Activated CD4-positive, alpha-beta memory T cell treated with anti-CD3 and anti-CD28 coated beads for 36 hours (primary cell): Measurements from ENCODE around the gene MRPL36. TPM values are rescaled to one million over a fixed set of nuclear protein-coding genes. Genes with fewer than 3 reads are reported as not detected.

Source experiments
- CTCF ChIA-PET: fragments of 350-600 bp; sonication (Branson Sonifier 250); formaldehyde crosslinking; loops from one replicate; lab custom pipeline; 2021; ENCODE audit warnings: antibody characterized with exemption, inconsistent platforms; lab: Charles Lee
- POLR2A ChIA-PET: fragments of 350-600 bp; sonication (Branson Sonifier 250); formaldehyde crosslinking; loops from one replicate; lab custom pipeline; 2021; ENCODE audit warnings: antibody characterized with exemption; lab: Charles Lee
- DNase-seq: peaks from one replicate; pipeline ENCODE4 v3.0.0-alpha.2; 2020
- H3K27ac Mint-ChIP-seq: one replicate; pipeline ENCODE4 v1.8.0; 2021; ENCODE audit warnings: mixed read lengths
- H3K27me3 Mint-ChIP-seq: one replicate; pipeline ENCODE4 v1.8.0; 2021; ENCODE audit warnings: mixed read lengths
- H3K36me3 Mint-ChIP-seq: one replicate; pipeline ENCODE4 v1.8.0; 2021; ENCODE audit warnings: mixed read lengths
- H3K4me1 Mint-ChIP-seq: one replicate; pipeline ENCODE4 v1.8.0; 2021; ENCODE audit warnings: low read depth, mixed read lengths
- H3K4me3 Mint-ChIP-seq: one replicate; pipeline ENCODE4 v1.8.0; 2021; ENCODE audit warnings: mild to moderate bottlenecking, mixed read lengths
- H3K9me3 Mint-ChIP-seq: one replicate; pipeline ENCODE4 v1.8.0; 2021; ENCODE audit warnings: mixed read lengths
- intact Hi-C: fragments of 100-400 bp; cut with micrococcal nuclease; formaldehyde crosslinking; loops from one replicate; pipeline ENCODE4 v1.15.1; 2023
- total RNA-seq, 2 experiments: library from RNA; stranded (reverse); gene quantifications; one replicate each; pipeline ENCODE4 v1.2.3, GENCODE V29; 2021

The MRPL36 gene
- total RNA-seq, 2 experiments from 2014 or later, result 60.8 to 64.7 TPM

DNA sequence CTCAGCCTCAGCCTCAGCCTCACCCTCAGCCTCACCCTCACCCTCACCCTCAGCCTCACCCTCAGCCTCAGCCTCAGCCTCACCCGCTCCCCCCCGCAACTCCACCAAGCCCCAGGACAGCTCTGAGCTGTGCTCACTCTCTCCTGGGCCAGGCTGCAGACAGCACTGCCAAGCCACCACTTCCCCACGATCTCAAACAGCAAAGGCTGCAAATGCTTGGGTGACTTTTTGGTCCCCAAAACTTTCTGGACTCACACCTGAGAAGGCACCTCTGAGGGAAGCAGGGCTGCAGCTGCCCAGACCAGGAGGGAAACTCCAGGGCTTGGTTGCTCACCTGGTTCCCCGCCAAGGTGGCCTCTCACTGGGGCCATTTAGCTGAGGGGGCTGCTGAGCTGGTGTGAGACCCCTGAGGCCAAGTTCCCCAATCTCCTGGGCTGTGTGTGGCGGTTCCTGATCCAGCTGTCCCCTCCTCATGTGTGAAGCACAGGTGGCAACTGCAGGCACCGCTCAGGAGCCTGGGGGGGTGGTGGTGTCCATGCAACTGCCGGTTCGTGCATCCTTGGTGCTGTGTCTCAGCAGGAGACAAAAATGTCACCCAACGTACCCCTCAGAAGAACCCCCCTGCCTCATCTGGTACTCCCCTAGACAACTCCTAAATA, 17.8 kb downstream of the MRPL36 start:
- intact Hi-C loops, result no loop called here
- Mint-ChIP-seq H3K4me3 (no peak overlapping the region), H3K27me3 (no peaks in the 10 kb centered on the region), H3K27ac (no peak overlapping the region), H3K9me3 (no peaks in the 10 kb centered on the region), H3K36me3 (no peaks in the 10 kb centered on the region), H3K4me1 (peaks cover 1% of the 10 kb centered on the region)
- no peak for DNase-seq
- CTCF ChIA-PET, result no interaction called here
- POLR2A ChIA-PET, result no interaction called here

DNA sequence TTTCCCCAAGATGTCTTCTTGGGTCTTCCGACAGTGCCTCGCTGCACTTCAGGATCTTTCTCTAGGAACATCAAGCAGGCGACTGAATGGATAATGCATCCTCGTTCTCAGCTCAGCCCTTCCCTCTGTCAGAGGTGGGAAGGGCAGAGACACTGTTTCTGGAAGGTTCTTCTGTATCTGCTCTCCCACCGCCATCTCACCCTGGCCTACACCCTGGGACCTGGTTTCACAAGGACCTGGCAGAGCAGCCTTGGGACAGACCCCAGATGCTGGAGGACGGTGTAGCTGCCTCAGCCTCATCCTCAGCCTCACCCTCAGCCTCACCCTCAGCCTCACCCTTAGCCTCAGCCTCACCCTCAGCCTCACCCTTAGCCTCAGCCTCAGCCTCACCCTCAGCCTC, 18.5 kb downstream of the MRPL36 start:
- POLR2A ChIA-PET, result no interaction called here
- Mint-ChIP-seq H3K4me1 (peaks cover 1% of the 10 kb centered on the region), H3K36me3 (no peaks in the 10 kb centered on the region), H3K27ac (no peak overlapping the region), H3K27me3 (no peaks in the 10 kb centered on the region), H3K9me3 (no peaks in the 10 kb centered on the region), H3K4me3 (no peak overlapping the region)
- CTCF ChIA-PET, result no interaction called here
- DNase-seq, result no peak
- intact Hi-C loops, result no loop called here

DNA sequence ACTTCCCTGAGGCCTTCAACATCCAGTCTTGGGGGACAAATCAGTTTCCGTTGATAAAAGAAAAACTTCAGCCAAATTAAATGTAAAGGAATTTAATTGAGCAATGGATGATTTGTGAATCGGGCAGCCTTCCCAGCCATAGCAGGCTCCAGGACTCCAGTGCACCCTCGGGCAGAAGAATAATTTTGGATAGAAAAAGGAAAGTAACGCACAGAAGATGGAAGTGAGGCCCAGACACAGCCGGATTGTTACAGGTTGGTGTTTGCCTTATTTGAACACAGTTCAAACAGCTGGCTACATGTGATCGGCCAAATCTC, 19.1 kb downstream of the MRPL36 start:
- no peak for DNase-seq
- CTCF ChIA-PET, result no interaction called here
- Mint-ChIP-seq H3K4me1 (peaks cover 1% of the 10 kb centered on the region), H3K27me3 (no peaks in the 10 kb centered on the region), H3K36me3 (no peaks in the 10 kb centered on the region), H3K4me3 (no peak overlapping the region), H3K9me3 (no peaks in the 10 kb centered on the region), H3K27ac (no peak overlapping the region)
- intact Hi-C loops, result no loop called here
- POLR2A ChIA-PET, result no interaction called here

DNA sequence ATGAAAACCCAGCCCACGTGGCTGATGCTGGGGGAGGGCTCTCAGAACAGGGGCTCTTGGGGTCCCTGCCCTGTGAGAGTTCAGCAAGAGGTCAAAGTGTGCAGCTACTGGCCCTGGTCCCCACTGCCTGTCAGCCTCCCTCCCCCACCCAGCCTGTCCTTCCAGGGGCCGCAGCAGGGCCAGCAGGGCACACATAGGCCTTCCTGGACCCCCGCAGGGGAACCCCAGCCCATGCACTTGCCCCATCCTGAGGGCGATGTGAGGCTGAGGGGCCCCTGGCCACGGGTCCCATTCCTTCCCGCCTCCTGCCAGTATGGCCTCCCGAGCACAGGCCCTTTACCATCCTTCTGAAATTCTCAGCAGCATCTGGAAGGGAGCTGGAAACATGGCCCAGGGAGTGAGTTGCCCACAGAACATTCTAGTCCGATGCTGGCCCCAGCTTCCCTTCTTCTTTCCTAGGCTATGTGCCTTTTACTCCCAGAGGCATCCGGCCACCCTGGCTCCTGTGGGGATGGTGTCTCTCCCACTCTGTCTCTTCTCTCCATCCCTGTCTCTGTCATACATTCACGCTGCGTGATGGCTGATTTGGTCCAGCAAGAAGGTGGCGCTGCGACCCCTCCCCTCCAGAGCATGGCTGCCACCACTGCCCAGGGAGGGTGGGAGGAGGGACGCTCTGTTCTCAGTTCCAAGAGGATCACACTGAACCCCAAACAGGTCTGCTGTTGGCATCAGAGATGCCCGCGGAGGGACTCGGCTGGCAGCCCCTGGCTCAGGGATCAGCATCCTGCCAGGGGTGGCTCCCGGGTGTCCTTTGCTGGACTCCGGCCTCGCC, 19.6 kb downstream of the MRPL36 start:
- ChIA-PET CTCF (no interaction called here), POLR2A (no interaction called here)
- Mint-ChIP-seq H3K4me3 (no peak overlapping the region), H3K27me3 (no peaks in the 10 kb centered on the region), H3K4me1 (peaks cover 1% of the 10 kb centered on the region), H3K36me3 (no peaks in the 10 kb centered on the region), H3K9me3 (no peaks in the 10 kb centered on the region), H3K27ac (no peak overlapping the region)
- no peak for DNase-seq
- intact Hi-C loops, result no loop called here

DNA sequence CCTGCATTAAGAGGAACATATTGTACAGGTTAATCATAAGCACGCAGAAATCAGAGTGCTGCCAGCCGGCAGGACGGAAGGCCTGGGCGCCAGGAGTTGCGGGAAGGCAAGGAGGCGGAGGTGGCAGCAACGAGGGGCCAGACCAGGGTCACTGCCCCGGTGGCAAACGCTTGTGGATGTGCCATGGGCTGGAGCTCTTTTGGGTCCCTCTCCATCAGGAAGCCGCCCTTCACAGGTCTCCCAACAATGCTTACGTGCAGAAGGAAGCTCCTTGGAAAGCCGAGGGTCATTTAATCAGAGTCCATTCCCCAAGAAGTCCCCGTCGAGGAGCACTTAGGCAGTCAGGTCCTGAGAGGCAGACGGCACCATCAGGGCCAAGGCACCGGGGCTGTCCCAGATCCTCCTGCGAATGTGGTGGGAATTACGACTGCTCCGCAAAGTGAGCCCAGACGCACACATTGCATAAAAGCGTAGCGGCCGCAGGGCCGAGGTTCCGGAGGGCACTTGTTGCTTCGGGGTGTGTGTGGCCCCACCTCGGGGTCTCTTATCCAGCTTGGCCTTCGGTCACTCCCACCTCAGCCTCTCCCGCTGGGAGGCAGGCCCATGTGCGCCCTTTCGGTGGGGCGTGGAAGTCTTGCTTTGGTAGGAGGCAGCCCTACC, 20.5 kb downstream of the MRPL36 start:
- POLR2A ChIA-PET, result no interaction called here
- Mint-ChIP-seq H3K27me3 (no peaks in the 10 kb centered on the region), H3K4me1 (peaks cover 1% of the 10 kb centered on the region), H3K9me3 (no peaks in the 10 kb centered on the region), H3K27ac (no peak overlapping the region), H3K4me3 (no peak overlapping the region), H3K36me3 (no peaks in the 10 kb centered on the region)
- DNase-seq, result no peak
- intact Hi-C loops, result no loop called here
- CTCF ChIA-PET, result no interaction called here

DNA sequence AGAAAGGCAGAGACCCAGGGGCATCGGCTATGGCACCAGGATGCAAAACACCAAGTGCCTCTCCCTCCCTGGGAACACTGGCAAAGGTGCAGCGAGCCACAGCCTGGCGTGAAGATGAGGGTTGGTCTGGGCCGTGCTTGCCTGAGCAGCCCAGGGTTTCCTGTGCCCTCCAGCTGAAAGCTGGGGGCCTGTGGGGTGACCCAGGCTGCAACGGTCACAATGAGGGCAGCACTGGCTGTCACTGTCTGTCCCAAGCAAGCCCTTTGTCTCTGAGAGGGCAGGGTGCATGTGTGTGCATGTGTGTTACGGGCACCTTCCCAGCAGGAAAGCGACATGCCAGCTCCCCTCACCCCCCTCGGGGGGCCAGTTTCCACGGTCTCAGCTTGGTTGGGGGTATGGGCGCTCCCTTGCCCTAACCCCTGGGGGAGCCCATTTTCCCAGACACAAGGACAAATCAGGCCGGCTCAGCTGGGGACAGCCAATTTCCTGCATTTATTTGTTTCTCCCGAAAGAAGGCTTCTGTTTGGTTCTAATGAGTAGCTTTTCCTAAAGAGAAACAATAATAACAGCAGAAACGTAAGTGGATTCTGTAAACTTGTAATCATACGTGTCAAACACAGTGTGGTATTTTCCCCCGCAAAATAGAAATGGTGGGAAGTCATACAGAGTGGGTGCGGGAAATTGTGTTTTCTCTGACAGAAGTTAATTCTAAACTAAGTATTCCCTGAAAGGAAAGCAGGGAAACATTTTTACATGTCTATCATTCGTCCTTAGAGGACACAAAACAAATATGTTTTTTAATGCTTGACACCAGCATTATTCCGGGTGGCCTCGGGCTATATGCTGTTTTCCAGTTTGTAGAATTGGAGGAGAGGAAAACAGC, 21.3 kb downstream of the MRPL36 start:
- no peak overlapping the region for H3K4me3 Mint-ChIP-seq
- H3K36me3 Mint-ChIP-seq, result no peaks in the 10 kb centered on the region
- H3K9me3 Mint-ChIP-seq, result no peaks in the 10 kb centered on the region
- H3K27me3 Mint-ChIP-seq, result no peaks in the 10 kb centered on the region
- DNase-seq, result no peak
- ChIA-PET CTCF (no interaction called here), POLR2A (no interaction called here)
- H3K4me1 Mint-ChIP-seq, result peaks cover 1% of the 10 kb centered on the region
- intact Hi-C loops, result no loop called here
- H3K27ac Mint-ChIP-seq, result no peak overlapping the region

DNA sequence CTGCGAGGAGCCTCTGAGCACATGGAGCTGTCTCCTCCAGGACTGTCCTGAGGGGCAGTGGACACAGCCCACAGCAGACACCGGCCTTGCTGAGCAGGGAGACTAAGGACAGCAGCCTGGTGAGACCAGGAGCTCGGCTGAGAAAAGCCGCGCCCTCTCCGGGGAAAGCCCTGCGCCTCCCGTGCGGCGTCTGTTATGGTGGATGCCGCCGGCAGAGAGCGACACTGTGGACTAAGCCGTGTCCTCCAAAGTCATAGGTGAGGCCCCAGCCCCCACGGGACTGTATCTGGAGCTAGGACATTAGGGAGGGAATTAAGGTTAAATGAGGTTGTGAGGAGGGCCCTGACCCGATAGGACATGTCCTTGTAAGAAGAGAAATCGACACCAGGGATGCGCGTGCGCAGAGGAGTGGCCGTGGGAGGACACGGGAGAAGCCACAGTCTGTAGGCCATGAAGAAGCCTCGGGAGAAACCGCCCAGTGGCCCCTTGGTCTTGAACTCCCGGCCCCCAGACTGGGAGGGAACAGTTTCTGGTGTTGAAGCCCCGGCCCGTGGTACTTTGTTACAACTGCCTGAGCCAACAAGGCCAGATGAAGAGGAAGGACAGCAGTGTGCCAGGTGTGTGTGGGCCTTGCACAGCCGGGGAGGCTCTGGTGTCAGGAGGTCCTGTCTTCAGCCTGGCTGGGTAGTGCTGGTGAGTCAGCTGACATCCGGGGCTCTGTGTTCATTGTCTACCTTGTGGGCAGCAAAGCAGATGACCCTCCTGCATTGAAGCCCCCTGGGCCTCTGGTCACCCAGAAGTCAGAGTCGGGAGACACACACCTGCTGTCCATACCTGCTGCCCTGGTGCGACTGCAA, 22.1 kb downstream of the MRPL36 start:
- DNase-seq, result no peak
- Mint-ChIP-seq H3K4me1 (no peaks in the 10 kb centered on the region), H3K36me3 (no peaks in the 10 kb centered on the region), H3K27me3 (no peaks in the 10 kb centered on the region), H3K4me3 (no peak overlapping the region), H3K9me3 (no peaks in the 10 kb centered on the region), H3K27ac (no peak overlapping the region)
- ChIA-PET CTCF (no interaction called here), POLR2A (interaction anchor here (0.5 kb wide), 1 partner anchor 12 kb away, joined by 3 read pairs; no protein-coding TSS in a partner anchor)
- intact Hi-C loops, result no loop called here

DNA sequence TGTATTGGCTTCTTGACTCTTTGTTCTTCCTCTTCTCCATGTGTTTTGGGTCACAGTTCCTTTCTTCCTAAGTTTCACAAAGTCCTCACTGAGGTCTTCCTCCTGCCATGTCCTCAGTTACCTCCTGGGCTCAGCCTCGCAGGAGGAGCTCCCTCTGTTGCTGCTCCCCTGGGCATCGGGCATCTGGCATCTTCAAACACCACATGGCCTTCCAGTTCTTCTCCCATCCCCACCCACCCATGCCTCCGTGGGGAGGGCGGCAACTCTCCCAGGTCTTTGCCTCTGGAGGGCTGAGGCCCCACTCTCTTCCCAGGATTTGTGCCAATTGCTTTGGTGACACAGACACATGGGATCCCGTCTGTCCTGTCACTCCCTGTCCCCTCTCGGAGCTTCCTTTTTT, 22.8 kb downstream of the MRPL36 start:
- no peak overlapping the region for H3K27ac Mint-ChIP-seq
- H3K36me3 Mint-ChIP-seq, result no peaks in the 10 kb centered on the region
- no peak for DNase-seq
- CTCF ChIA-PET, result no interaction called here
- intact Hi-C loops, result no loop called here
- H3K4me3 Mint-ChIP-seq, result no peak overlapping the region
- POLR2A ChIA-PET, result interaction anchor here (0.5 kb wide), 1 partner anchor 11 kb away, joined by 3 read pairs; no protein-coding TSS in a partner anchor
- no peaks in the 10 kb centered on the region for H3K27me3 Mint-ChIP-seq
- no peaks in the 10 kb centered on the region for H3K4me1 Mint-ChIP-seq
- no peaks in the 10 kb centered on the region for H3K9me3 Mint-ChIP-seq

DNA sequence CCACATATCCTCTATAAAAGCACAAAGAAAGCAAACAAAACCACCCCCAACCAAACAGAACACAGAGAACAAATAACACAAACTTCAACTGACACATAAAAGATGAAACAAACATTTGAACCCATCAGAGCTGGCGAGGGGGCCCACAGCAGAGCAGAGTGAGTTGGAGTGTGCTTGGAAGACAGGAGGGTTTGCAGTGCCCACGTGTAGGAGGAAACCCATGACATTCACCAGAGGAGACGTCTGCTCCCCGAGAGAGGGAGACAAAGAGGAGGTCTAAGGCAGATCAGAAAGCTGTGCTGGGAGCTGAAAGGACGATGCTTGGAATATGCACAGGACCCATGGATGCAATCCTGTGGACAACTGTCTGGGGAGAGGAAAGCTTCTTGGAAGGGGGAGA, 27.0 kb downstream of the MRPL36 start:
- Mint-ChIP-seq H3K4me1 (no peaks in the 10 kb centered on the region), H3K27me3 (peaks cover 3% of the 10 kb centered on the region), H3K4me3 (no peak overlapping the region), H3K9me3 (no peaks in the 10 kb centered on the region), H3K36me3 (no peaks in the 10 kb centered on the region), H3K27ac (no peak overlapping the region)
- DNase-seq, result no peak
- intact Hi-C loops, result no loop called here
- CTCF ChIA-PET, result no interaction called here
- POLR2A ChIA-PET, result no interaction called here

DNA sequence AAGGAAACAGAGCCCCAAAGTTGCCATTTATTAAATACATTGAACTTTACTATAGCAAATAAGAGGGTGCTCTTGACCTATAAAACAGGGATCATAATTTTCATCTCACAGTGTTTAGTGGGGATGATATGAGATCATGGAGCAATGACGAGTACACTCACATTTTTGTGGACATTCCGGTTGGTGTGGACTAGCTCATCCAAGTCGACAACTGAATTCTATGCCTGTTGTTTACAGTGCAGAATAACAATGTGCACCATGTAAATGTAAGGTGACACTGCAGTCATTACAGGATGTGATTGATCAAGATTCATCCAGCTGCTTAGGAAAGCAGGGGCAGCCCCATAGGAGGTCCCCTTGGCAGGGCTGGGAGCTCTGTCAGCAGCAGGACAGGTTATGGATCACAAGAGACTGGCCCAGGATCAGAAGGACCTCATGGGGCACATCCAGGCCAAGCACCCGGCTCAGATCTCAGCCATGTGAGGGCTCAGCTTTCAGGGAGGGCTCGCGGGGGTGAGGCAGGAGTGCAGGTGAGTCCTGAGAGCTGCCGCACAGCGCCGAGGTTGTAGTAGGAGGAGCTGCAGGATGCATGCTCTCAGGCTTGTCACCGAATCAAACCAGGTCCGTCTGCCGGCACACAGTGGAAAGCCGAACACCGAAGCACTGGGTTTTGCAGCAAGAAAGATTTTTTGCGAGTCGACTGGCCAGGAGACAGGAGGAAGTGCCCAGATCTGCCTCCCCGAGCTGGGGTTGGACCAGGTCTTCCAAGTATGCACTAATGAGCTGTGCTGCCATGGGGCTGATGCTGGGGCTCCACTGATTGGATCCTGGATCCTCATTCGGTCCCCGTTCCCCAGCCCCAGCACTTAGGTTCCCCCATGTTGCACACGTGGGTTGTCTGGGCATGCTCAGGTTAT, 28.2 kb downstream of the MRPL36 start:
- no peak for DNase-seq
- Mint-ChIP-seq H3K4me3 (no peak overlapping the region), H3K27me3 (peaks cover 3% of the 10 kb centered on the region), H3K4me1 (no peaks in the 10 kb centered on the region), H3K36me3 (no peaks in the 10 kb centered on the region), H3K27ac (no peak overlapping the region), H3K9me3 (no peaks in the 10 kb centered on the region)
- ChIA-PET POLR2A (no interaction called here), CTCF (interaction anchor here (1.0 kb wide), 1 partner anchor 31 kb away, joined by 3 read pairs; no protein-coding TSS in a partner anchor)
- intact Hi-C loops, result no loop called here

DNA sequence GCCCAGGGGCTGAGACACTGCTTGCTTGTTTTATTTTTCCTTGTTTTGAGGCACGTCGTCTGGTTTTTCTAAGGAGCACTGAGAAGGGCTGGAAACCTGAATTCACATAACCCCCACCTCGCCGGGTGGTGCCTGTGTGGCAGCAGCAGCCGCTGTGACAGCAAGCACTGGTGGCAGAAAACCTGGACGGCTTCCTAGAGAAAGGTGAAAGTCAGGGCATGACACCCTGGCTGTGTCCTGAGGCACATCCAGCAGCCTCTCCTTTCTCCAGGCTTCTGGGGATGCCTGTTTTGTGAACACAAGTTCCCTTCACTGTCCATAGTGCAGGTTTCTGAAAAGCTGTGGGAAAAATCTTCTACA, 29.2 kb downstream of the MRPL36 start:
- intact Hi-C loops, result no loop called here
- no peak overlapping the region for H3K27ac Mint-ChIP-seq
- no peak for DNase-seq
- H3K27me3 Mint-ChIP-seq, result peaks cover 3% of the 10 kb centered on the region
- H3K9me3 Mint-ChIP-seq, result no peaks in the 10 kb centered on the region
- POLR2A ChIA-PET, result no interaction called here
- no peaks in the 10 kb centered on the region for H3K4me1 Mint-ChIP-seq
- H3K4me3 Mint-ChIP-seq, result no peak overlapping the region
- no peaks in the 10 kb centered on the region for H3K36me3 Mint-ChIP-seq
- CTCF ChIA-PET, result no interaction called here
